GM23248 (cell line): ENCODE results near the gene GLYATL3.

Experiments used
- EZH2 ChIP-seq: fragments of 200-600 bp; sonication (generic); IDR thresholded peaks from 2 replicates; pipeline ENCODE4 v1.6.1; 2018; ENCODE audit warnings: antibody characterized with exemption, mild to moderate bottlenecking; ENCODE audit not compliant: insufficient read depth, poor library complexity, severe bottlenecking
- EZH2phosphoT487 ChIP-seq: fragments of 200-600 bp; sonication (generic); IDR thresholded peaks from 2 replicates; pipeline ENCODE4 v1.6.1; 2018; ENCODE audit warnings: antibody characterized with exemption, moderate library complexity, mild to moderate bottlenecking, low read depth; ENCODE audit not compliant: insufficient read depth

GRCh38 chr6:49504666-49505065 lies 4.9 kb downstream of the GLYATL3 start:
- TF ChIP-seq EZH2: no peak
- TF ChIP-seq EZH2phosphoT487: no peak
